Fibroblast of mammary gland (primary cell): ENCODE measurements around the gene IDH3G.

ENCODE experiments used
- DNase-seq: peaks from one replicate; pipeline ENCODE4 v3.0.0-alpha.2; 2010; ENCODE audit warnings: low read depth
- H3K4me3 ChIP-seq: 2 replicates; pipeline ENCODE4 v1.5.1; 2011; ENCODE audit warnings: low read depth, mild to moderate bottlenecking, low read length, moderate library complexity; ENCODE audit not compliant: control insufficient read depth
- TF ChIP-seq, protein P1 (sequence below): conservative IDR thresholded peaks from 2 replicates; pipeline ENCODE4 v1.5.1; 2011; ENCODE audit warnings: low read depth, low read length, inconsistent platforms; ENCODE audit not compliant: control insufficient read depth, insufficient read depth

IDH3G gene

DNA sequence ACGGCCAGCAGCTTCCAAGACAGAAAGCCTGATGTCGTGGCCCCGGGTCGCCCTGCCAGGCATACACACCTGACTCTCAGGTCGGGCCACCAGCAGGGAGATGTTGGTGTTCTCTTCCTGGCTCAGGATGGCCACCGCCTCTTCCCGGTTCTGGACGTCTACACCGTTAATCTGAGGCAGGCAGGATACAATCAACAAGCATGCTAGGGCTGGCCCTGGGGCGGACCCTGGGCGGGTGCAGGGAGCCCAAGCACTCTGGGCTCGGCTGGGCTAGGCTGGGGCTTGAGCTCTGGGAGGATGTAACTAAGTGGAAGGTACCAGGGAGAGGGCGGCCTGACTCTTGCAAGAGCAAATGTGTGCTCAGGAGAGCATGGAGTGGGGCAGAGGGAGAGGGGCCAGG lies 11.3 kb upstream of the IDH3G start:
- DNase-seq = no peak
- TF ChIP-seq, protein P1, sequence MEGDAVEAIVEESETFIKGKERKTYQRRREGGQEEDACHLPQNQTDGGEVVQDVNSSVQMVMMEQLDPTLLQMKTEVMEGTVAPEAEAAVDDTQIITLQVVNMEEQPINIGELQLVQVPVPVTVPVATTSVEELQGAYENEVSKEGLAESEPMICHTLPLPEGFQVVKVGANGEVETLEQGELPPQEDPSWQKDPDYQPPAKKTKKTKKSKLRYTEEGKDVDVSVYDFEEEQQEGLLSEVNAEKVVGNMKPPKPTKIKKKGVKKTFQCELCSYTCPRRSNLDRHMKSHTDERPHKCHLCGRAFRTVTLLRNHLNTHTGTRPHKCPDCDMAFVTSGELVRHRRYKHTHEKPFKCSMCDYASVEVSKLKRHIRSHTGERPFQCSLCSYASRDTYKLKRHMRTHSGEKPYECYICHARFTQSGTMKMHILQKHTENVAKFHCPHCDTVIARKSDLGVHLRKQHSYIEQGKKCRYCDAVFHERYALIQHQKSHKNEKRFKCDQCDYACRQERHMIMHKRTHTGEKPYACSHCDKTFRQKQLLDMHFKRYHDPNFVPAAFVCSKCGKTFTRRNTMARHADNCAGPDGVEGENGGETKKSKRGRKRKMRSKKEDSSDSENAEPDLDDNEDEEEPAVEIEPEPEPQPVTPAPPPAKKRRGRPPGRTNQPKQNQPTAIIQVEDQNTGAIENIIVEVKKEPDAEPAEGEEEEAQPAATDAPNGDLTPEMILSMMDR = no peak
- no peak overlapping the region for H3K4me3 ChIP-seq

GRCh38 chrX:153804621-153805020 lies 10.4 kb upstream of the IDH3G start:
- no peak for DNase-seq
- no peak overlapping the region for H3K4me3 ChIP-seq
- TF ChIP-seq, protein P1 = no peak

DNA sequence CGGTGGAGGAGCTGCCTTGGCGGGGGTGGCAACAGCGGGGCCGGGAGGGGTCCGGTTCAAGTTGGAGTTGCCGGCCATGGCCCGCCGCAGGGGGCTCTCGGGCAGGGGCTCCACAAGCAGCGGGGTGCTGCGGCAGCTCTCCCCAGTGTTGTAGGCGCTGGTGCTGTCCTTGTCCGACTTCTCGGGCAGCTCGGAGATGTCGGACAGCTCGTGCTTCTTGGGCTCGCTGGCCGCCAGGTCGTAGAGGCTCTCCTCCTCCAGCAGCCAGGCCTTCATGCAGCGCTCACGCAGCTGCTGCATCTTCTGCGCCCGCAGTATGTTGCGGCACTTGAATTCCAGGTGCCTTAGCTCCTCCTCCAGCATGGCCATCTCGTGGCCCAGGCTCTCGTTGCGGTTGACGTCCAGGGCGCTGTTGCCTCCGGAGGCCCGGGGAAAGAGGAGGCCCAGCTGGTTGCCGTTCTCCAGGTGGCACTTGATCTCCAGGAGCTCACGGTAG lies 10.0 kb upstream of the IDH3G start:
- TF ChIP-seq, protein P1 = no peak
- H3K4me3 ChIP-seq = no peak overlapping the region
- DNase-seq = no peak

GRCh38 chrX:153803211-153804099 lies 9.3 kb upstream of the IDH3G start:
- no peak overlapping the region for H3K4me3 ChIP-seq
- DNase-seq = no peak
- TF ChIP-seq, protein P1 = no peak

DNA sequence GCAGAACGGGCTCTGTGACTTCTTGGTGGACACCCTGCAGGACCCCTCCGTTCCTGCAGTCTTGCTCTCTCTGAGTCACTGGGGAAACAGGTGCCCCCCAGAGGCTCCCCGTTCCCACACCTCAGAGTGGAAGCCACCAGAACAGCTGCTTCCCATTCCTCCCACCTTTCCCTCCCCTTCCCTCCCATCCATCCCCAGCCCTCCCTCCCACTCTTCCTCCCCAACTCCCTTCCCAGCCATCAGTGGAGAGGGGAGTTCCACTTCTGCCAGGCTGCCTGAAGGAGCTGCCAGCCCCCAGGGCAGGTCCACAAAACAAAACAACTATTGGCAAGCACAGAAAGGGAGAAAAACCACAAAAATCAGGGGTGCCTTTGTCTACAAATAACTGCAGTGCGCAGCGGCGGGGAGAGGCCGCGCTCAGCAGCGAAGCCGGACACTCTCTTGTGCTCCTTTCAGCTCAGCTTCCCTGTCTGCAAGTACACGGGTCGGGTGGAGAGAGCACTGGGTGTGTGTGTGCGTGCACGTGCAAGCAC lies 8.4 kb upstream of the IDH3G start:
- H3K4me3 ChIP-seq = no peak overlapping the region
- TF ChIP-seq, protein P1 = no peak
- DNase-seq = no peak

- no peak overlapping the region for H3K4me3 ChIP-seq
- TF ChIP-seq, protein P1 = no peak
- DNase-seq = no peak
Observed at GRCh38 chrX:153801669-153802068, 7.5 kb upstream of the IDH3G start.

- TF ChIP-seq, protein P1 = no peak
- no peak overlapping the region for H3K4me3 ChIP-seq
- DNase-seq = no peak
Observed at GRCh38 chrX:153800746-153801145, 6.6 kb upstream of the IDH3G start.
